ENCODE measurements around the gene MARVELD1.

The MARVELD1 gene

GRCh38 chr10:97759946-97760345 lies 46.4 kb downstream of the MARVELD1 start:
- DNase-seq (ENCODE audit: low read depth), result no peak
- no peak for TF ChIP-seq CTCF (conservative IDR thresholded peaks at IDR 0.05; ENCODE audit: low read length)
- H3K4me3 ChIP-seq (ENCODE audit: low read length), result no peak overlapping the region

- no peak for TF ChIP-seq CTCF (conservative IDR thresholded peaks at IDR 0.05; ENCODE audit: low read length)
- no peak for DNase-seq (ENCODE audit: low read depth)
- no peak overlapping the region for H3K4me3 ChIP-seq (ENCODE audit: low read length)
These were observed 47.1 kb downstream of the MARVELD1 start for GRCh38 chr10:97760461-97761257.

- no peak overlapping the region for H3K4me3 ChIP-seq (ENCODE audit: low read length)
- no peak for TF ChIP-seq CTCF (conservative IDR thresholded peaks at IDR 0.05; ENCODE audit: low read length)
- no peak for DNase-seq (ENCODE audit: low read depth)
These were observed 47.9 kb downstream of the MARVELD1 start for GRCh38 chr10:97761331-97761865.

GRCh38 chr10:97762056-97762455 lies 48.5 kb downstream of the MARVELD1 start:
- no peak overlapping the region for H3K4me3 ChIP-seq (ENCODE audit: low read length)
- TF ChIP-seq CTCF (conservative IDR thresholded peaks at IDR 0.05; ENCODE audit: low read length), result no peak
- no peak for DNase-seq (ENCODE audit: low read depth)

- no peak for TF ChIP-seq CTCF (conservative IDR thresholded peaks at IDR 0.05; ENCODE audit: low read length)
- H3K4me3 ChIP-seq (ENCODE audit: low read length), result no peak overlapping the region
- DNase-seq (ENCODE audit: low read depth), result peak; percentile 36
These were observed 49.3 kb downstream of the MARVELD1 start for GRCh38 chr10:97762816-97763215.

- no peak overlapping the region for H3K4me3 ChIP-seq (ENCODE audit: low read length)
- DNase-seq (ENCODE audit: low read depth), result no peak
- no peak for TF ChIP-seq CTCF (conservative IDR thresholded peaks at IDR 0.05; ENCODE audit: low read length)
These were observed 49.9 kb downstream of the MARVELD1 start for GRCh38 chr10:97763411-97763810.

- no peak for TF ChIP-seq CTCF (conservative IDR thresholded peaks at IDR 0.05; ENCODE audit: low read length)
- no peak for DNase-seq (ENCODE audit: low read depth)
- H3K4me3 ChIP-seq (ENCODE audit: low read length), result no peak overlapping the region
These were observed 50.4 kb downstream of the MARVELD1 start for GRCh38 chr10:97763947-97764346.
